ENCODE data around the gene ROBO1. TPM values are rescaled to one million over a fixed set of nuclear protein-coding genes. Genes with fewer than 3 reads are reported as not detected.

The ROBO1 gene
- total RNA-seq, 1 experiment from 2014 or later, result 32.2 TPM

GRCh38 chr3:78825118-78825857, 942.5 kb downstream of the ROBO1 start:
- intact Hi-C loops (cut with micrococcal nuclease), result no loop called here
- Mint-ChIP-seq H3K4me1 (ENCODE audit: insufficient read depth, unreplicated experiment) (peaks cover 31% of the 10 kb centered on the region), H3K4me3 (ENCODE audit: unreplicated experiment) (peak overlapping the region; percentile 8), H3K36me3 (ENCODE audit: insufficient read depth, unreplicated experiment) (no peaks in the 10 kb centered on the region), H3K27me3 (ENCODE audit: insufficient read depth, unreplicated experiment) (no peaks in the 10 kb centered on the region), H3K9me3 (ENCODE audit: unreplicated experiment) (no peaks in the 10 kb centered on the region), H3K27ac (ENCODE audit: low read depth, unreplicated experiment) (peak overlapping the region; percentile 67)
- TF ChIP-seq CTCF (IDR thresholded peaks at IDR 0.05; ENCODE audit: unreplicated experiment), result no peak
- peak; percentile 34 for DNase-seq (ENCODE audit: unreplicated experiment)
- BruUV-seq (replicated peaks), result no TSS peak
- ChIA-PET POLR2A (interaction anchor here (0.5 to 1.1 kb wide), 5 partner anchors 19 to 145 kb away, joined by 3 read pairs; no protein-coding TSS in a partner anchor), CTCF (interaction anchor here (0.6 to 1.0 kb wide), 2 partner anchors 55 to 179 kb away, joined by 3 read pairs; no protein-coding TSS in a partner anchor)

GRCh38 chr3:78823859-78824258, 943.9 kb downstream of the ROBO1 start:
- DNase-seq (ENCODE audit: unreplicated experiment), result peak; percentile 65
- no peaks in the 10 kb centered on the region for H3K36me3 Mint-ChIP-seq (ENCODE audit: insufficient read depth, unreplicated experiment)
- BruUV-seq (replicated peaks), result no TSS peak
- peaks cover 31% of the 10 kb centered on the region for H3K4me1 Mint-ChIP-seq (ENCODE audit: insufficient read depth, unreplicated experiment)
- H3K4me3 Mint-ChIP-seq (ENCODE audit: unreplicated experiment), result peak overlapping the region; percentile 51
- no peaks in the 10 kb centered on the region for H3K27me3 Mint-ChIP-seq (ENCODE audit: insufficient read depth, unreplicated experiment)
- intact Hi-C loops (cut with micrococcal nuclease), result no loop called here
- TF ChIP-seq CTCF (IDR thresholded peaks at IDR 0.05; ENCODE audit: unreplicated experiment), result no peak
- H3K27ac Mint-ChIP-seq (ENCODE audit: low read depth, unreplicated experiment), result peak overlapping the region; percentile 71
- ChIA-PET POLR2A (interaction anchor here (0.7 to 1.6 kb wide), 5 partner anchors 8 to 1487 kb away, joined by 3 to 9 read pairs (median 4); no protein-coding TSS in a partner anchor), CTCF (no interaction called here)
- no peaks in the 10 kb centered on the region for H3K9me3 Mint-ChIP-seq (ENCODE audit: unreplicated experiment)

- Mint-ChIP-seq H3K4me1 (ENCODE audit: insufficient read depth, unreplicated experiment) (peaks cover 31% of the 10 kb centered on the region), H3K4me3 (ENCODE audit: unreplicated experiment) (peak overlapping the region; percentile 51), H3K27ac (ENCODE audit: low read depth, unreplicated experiment) (no peak overlapping the region), H3K36me3 (ENCODE audit: insufficient read depth, unreplicated experiment) (no peaks in the 10 kb centered on the region), H3K9me3 (ENCODE audit: unreplicated experiment) (no peaks in the 10 kb centered on the region), H3K27me3 (ENCODE audit: insufficient read depth, unreplicated experiment) (no peaks in the 10 kb centered on the region)
- ChIA-PET POLR2A (interaction anchor here (0.7 to 1.6 kb wide), 6 partner anchors 8 to 1487 kb away, joined by 3 to 9 read pairs (median 4); no protein-coding TSS in a partner anchor), CTCF (interaction anchor here (0.9 kb wide), 1 partner anchor 97 kb away, joined by 3 read pairs; no protein-coding TSS in a partner anchor)
- no peak for DNase-seq (ENCODE audit: unreplicated experiment)
- no TSS peak for BruUV-seq (replicated peaks)
- intact Hi-C loops (cut with micrococcal nuclease), result no loop called here
- no peak for TF ChIP-seq CTCF (IDR thresholded peaks at IDR 0.05; ENCODE audit: unreplicated experiment)
Observed at GRCh38 chr3:78823434-78823833, 944.4 kb downstream of the ROBO1 start.

- ChIA-PET CTCF (interaction anchor here (0.9 kb wide), 1 partner anchor 98 kb away, joined by 3 read pairs; no protein-coding TSS in a partner anchor), POLR2A (interaction anchor here (0.6 to 1.6 kb wide), 4 partner anchors 11 to 211 kb away, joined by 3 to 9 read pairs (median 4); no protein-coding TSS in a partner anchor)
- no peak for DNase-seq (ENCODE audit: unreplicated experiment)
- Mint-ChIP-seq H3K4me1 (ENCODE audit: insufficient read depth, unreplicated experiment) (peaks cover 31% of the 10 kb centered on the region), H3K27ac (ENCODE audit: low read depth, unreplicated experiment) (peak overlapping the region; percentile 9), H3K36me3 (ENCODE audit: insufficient read depth, unreplicated experiment) (no peaks in the 10 kb centered on the region), H3K4me3 (ENCODE audit: unreplicated experiment) (no peak overlapping the region), H3K9me3 (ENCODE audit: unreplicated experiment) (no peaks in the 10 kb centered on the region), H3K27me3 (ENCODE audit: insufficient read depth, unreplicated experiment) (no peaks in the 10 kb centered on the region)
- BruUV-seq (replicated peaks), result no TSS peak
- TF ChIP-seq CTCF (IDR thresholded peaks at IDR 0.05; ENCODE audit: unreplicated experiment), result no peak
- intact Hi-C loops (cut with micrococcal nuclease), result no loop called here
Observed at GRCh38 chr3:78822726-78823125, 945.1 kb downstream of the ROBO1 start.

Data from MCF 10A (cell line).